HG03571 (cell line): ENCODE results near the gene ASPN.

ENCODE experiments used
- ATAC-seq: cut with Tn5 transposase; IDR thresholded peaks from one replicate; pipeline ENCODE4 v1.9.1; 2021; ENCODE audit not compliant: unreplicated experiment

The ASPN gene

GRCh38 chr9:92478783-92479182, 3.5 kb downstream of the ASPN start:
- ATAC-seq = no peak

DNA sequence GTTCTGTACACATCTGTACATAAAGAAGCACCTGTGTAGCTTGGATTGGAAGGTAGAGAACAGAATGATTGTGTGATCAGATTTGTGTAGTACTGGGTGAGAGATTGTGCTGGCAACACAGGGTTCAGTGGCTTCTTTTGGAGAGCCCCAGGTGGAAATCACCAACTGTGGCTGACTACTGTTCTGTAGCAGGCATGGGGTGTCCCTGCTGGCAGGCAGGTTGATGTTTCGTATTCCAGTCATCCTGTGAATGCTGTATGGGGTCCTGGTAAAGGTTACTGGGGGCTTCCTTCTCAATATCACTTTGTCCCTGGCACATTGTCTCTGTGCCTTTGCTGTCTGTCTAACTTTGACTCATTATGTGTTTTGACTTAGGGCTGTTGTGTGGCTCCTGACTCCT, 5.3 kb downstream of the ASPN start:
- ATAC-seq = no peak

- no peak for ATAC-seq
Measured at GRCh38 chr9:92474587-92474986, 7.7 kb downstream of the ASPN start.

DNA sequence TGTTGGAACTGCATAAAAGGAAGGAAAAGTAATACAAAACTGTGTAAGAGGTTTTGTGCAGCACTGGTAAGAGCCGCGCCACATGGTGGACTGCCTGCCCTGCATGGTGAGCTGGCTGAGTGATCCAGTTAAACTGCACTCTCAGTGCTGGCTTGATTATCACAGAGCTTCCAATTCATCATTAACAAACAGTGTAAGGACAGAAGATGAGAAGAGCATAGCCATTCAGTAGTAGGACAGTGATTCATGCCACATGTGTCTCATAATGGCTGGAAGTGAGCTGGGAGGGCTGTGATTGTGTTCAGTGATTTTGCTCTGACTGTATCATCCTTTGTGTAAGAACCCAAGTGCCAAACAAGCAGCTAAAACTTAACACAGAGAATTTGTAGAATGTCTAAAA, 14.1 kb downstream of the ASPN start:
- no peak for ATAC-seq

- no peak for ATAC-seq
Measured at GRCh38 chr9:92467511-92467910, 14.8 kb downstream of the ASPN start.

DNA sequence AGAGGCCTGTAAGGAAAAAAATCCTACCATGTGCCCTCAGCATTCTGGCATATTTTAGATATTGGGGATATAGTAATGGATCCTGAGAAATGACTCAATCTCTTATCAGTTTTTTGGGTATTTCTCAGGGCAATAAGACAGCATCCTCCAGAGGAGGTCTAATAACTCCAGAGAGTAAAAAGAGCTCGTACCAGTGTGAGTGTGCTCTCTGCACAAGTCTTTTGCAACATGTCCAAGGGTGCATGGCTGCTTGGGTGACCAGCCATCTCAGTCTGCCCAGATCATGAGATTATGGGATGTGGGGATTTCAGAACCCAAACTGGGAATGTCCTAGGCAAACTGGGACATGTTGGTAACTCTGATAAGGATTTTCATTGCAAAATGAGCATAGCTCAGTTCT, 15.3 kb downstream of the ASPN start:
- no peak for ATAC-seq

GRCh38 chr9:92463984-92464383, 18.3 kb downstream of the ASPN start:
- ATAC-seq = no peak

DNA sequence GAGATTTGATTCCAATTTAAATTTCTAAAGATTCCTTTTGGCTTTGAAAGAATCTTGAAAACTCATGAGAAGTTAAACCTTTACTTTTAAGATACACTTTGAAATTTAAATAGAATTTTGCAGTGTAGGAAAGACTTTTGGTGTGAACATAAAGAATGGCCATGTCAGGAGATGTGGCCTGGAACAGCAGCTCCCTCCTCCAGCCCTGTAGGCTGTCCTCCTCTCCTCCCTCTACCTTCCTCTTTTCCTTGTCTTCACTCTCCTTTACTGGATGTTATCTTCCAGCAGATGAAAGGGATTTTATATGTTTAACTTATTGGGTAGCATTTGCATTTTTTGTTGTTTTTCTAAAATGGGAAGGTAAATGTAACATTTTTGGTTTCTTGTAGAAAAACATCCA, 18.9 kb downstream of the ASPN start:
- no peak for ATAC-seq

DNA sequence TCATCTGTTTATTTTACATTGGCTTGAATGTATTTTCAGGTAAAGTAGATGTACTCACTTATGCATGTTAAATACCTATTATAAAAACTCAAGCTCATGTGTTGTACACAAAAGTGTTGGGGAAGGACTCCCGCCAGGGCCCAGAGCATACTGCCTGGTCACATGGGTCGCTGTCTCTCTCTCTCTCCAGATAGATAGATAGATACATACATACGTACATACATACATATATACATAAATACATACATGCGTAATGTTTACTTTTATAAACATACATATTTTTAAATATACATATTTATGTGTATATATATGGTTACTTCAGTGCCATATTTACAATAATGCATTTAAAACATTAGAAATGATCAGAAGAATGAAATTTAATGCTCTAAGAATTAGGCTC, 24.7 kb downstream of the ASPN start:
- no peak for ATAC-seq

GRCh38 chr9:92455217-92455616, 27.1 kb downstream of the ASPN start:
- no peak for ATAC-seq

- no peak for ATAC-seq
Measured at GRCh38 chr9:92446536-92446935, 35.8 kb downstream of the ASPN start.

- no peak for ATAC-seq
Measured at GRCh38 chr9:92444841-92445240, 37.5 kb downstream of the ASPN start.

- no peak for ATAC-seq
Measured at GRCh38 chr9:92440751-92441046, 41.6 kb downstream of the ASPN start.

DNA sequence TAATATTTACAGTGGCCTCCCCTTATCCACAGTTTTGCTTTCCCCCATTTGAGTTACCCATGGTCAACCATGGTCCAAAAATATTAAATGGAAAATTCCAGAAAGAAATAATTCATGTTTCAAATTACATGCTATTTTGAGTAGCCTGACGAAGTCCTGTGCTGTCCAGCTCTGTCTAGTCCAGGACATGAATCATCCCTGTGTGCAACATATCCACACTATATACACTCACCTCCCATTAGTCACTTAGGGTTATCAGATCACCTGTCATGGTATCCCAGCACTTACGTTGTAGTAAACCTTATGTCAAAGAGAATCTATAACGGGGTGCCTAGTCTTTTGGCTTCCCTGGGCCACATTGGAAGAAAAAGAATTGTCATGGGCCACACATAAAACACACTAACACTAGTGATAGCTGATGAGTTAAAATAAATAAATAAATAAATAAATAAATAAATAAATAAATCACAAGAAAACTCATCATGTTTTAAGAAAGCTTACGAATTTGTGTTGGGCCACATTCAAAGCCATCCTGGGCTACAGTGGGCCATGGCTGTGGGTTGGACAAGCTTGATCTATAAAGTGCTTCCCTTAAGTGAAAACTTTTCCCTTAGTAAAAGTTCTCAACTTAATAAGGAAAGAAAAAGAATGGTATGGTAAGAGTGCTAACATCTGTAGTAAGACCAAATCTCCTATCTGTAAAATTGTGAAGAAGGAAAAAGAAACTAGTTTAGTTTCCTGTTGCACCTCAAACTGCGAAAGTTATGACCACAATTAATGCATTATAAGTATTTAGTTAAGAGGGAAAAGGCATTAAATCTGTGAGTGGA, 42.2 kb downstream of the ASPN start:
- ATAC-seq = no peak

DNA sequence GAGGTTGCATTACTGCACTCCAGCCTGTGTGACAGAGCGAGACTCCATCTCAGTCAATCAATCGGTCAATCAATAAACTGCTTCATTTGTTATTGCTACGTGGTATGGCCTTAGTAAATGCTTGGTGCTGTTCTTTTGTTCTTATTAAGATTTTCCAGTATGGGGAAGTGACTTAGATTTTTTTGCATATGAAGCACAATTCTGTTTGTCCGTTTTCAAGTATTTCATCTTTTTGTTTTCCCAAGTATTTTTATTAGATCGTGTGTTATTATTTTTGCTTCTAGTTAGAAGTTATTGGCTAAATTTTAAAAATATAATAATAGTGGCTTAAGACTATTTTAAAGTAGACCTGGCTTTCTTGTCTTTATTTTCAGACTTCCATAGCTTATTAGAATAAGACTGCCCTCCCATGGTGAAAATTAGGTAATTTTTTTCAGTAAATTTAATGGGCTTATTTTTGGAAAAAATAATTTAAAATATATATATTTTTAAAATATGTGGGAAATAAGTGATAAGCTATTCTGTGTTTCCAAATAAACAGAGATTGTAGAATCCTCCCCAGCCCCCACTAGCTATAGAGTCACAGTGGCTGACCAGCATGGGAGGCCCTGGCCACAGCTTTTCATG, 43.3 kb downstream of the ASPN start:
- no peak for ATAC-seq

DNA sequence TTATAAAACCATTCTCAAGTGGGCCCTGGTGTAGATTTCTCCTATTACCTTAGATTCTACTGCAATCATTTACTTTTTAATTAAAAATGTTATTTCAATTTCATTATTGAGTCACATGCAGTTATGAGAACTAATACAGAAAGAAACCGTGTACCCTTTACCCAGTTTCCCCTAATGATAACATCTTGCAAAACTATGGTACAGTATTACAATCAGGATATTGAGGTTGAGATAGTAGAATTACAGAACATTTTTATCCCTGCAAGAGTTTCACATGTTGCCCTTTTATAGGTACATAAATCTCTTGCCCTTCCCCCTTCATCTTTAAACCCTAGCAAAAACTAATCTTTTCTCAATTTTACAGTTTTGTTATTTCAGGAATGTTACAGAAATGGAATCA, 47.0 kb downstream of the ASPN start:
- ATAC-seq = no peak

DNA sequence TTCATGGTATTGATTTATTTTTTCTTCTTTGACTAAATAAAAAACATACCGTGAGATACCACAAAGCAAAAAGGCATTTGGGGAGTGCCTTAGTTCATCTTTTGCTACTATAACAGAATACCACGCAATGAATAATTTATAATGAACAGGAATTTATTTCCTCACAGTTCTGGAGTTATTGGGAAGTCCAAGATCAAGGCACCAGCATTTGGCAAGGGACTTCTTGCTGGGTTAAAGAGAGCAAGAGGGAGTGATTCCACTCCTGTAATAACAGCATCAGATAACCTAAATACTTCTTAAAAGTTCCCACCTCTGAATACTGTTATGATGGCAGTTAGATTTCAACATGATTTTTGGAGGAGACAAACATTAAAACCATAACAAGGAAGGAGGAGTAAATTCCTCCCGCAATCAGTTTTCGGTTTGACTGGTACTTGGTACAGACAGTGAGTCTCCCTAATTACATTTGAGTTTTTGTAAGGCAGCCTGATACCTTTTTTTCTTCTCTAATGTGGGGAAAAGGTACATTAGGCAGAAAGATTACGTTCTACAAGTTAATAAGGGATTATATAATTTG, 49.2 kb downstream of the ASPN start:
- no peak for ATAC-seq

DNA sequence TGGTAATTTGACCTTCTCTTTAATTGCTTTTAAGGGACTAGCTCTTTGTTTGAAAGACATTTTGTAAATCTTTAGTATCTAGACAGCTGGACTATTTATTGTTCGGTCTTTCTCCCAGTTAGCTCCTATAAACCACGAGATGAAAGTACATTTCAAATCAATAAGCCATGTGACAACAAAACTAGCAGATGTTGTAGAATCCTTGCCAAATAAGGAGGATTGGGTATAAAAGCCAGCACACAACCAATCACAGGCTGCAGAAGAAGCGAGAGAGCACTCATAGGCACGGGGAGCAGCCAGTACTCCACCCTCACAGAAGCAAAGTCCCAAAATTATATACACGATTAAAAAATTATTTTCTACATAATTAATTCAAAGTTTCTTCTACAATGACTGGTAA, 50.0 kb downstream of the ASPN start:
- ATAC-seq = no peak

DNA sequence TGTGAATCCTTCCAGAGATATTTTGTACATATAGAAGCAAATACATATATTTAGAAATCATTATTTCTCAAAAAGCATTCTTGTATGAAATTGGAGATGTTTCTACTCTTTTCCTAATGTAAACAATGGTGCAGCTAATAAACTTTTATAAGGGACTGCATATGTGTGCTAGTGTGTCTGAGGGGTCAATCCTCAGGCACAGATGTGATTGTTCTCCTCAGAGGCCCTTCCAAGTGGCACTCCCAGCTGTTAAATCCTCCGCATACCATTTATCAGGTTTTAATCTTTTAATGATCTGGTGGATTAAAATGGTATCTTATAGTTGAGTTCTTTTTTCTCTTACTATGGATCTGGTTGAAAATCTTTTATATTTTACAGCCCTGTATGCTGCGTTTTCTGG, 52.5 kb downstream of the ASPN start:
- no peak for ATAC-seq

- no peak for ATAC-seq
Measured at GRCh38 chr9:92426501-92427145, 55.7 kb downstream of the ASPN start.

DNA sequence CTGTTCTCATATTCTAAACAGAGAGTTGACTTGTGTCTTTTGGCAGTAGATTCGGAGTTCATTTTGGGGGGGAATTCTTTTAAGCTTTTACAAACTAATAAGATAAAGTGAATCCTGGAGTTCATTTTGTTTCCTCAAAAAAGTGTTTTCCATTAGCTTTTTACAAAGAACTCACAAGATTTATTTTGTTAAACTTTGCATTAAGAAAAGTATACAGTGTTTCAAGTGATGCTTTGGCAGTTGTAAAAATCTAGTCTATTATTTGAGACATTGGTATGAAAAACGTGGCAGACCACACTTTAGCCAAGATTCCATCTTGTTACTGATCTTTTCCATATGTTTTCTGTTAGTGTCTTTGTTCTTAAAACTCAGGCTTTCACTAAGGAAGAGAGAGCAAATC, 56.8 kb downstream of the ASPN start:
- no peak for ATAC-seq

DNA sequence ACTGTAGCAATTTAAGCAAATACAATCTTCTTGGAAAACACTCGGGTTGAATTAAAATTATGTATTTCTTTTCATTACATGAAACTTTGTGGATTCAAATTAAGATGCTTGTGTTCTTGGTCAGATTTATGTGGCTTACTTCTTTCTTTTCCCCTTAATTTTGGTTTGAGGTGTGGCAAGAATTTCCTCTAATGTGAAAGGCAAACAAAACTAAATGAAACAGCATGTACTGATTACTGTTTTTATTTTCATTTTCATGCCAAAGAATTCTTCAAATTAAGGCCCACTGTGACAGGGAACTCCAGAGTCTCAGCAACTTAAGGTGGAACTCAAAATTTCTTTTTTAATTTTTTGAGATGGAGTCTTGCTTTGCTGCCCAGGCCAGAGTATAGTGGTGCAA, 58.0 kb downstream of the ASPN start, which contains the start of gene OMD:
OMD (minus strand) TSS at position 132 of the 400 bp plus-strand sequence. CDS start 6,913 bp downstream, outside the sequence.
- ATAC-seq = no peak
